ENCODE measurements around the gene CALD1. TPM values are rescaled to one million over a fixed set of nuclear protein-coding genes. Genes with fewer than 3 reads are reported as not detected.
A peak's percentile ranks its signal among the peaks of the same experiment; 100 is the strongest.

Gene CALD1
- total and polyA plus RNA-seq, 9 donors = 79.3 to 209 (median 128) TPM

GRCh38 chr7:134820295-134820694 lies 40.9 kb downstream of the CALD1 start:
- no peaks in the 10 kb centered on the region for H3K27me3 ChIP-seq (ENCODE audit: control insufficient read depth, insufficient read depth, low read length)
- WGBS (ENCODE audit: insufficient coverage) = no CpG with 5 or more reads among the region's 2 CpGs
- H3K36me3 ChIP-seq (ENCODE audit: control insufficient read depth, insufficient read depth, low read length) = no peaks in the 10 kb centered on the region
- H3K4me1 ChIP-seq (ENCODE audit: control insufficient read depth, insufficient read depth, low read length) = no peaks in the 10 kb centered on the region
- no peak overlapping the region for H3K27ac ChIP-seq (ENCODE audit: low read length)
- no peak overlapping the region for H3K4me3 ChIP-seq (ENCODE audit: low read length)
- H3K9me3 ChIP-seq (replicated peaks; ENCODE audit: control insufficient read depth, low read depth, low read length) = no peaks in the 10 kb centered on the region
- DNase-seq = no peak

GRCh38 chr7:134820778-134821177 lies 41.3 kb downstream of the CALD1 start:
- Histone ChIP-seq H3K27ac (ENCODE audit: low read length) (no peak overlapping the region), H3K27me3 (ENCODE audit: control insufficient read depth, insufficient read depth, low read length) (no peaks in the 10 kb centered on the region), H3K9me3 (replicated peaks; ENCODE audit: control insufficient read depth, low read depth, low read length) (no peaks in the 10 kb centered on the region), H3K4me1 (ENCODE audit: control insufficient read depth, insufficient read depth, low read length) (no peaks in the 10 kb centered on the region), H3K4me3 (ENCODE audit: low read length) (no peak overlapping the region), H3K36me3 (ENCODE audit: control insufficient read depth, insufficient read depth, low read length) (no peaks in the 10 kb centered on the region)
- WGBS (ENCODE audit: insufficient coverage) = no CpG with 5 or more reads among the region's 3 CpGs
- peak; percentile 61 for DNase-seq

- H3K36me3 ChIP-seq (ENCODE audit: control insufficient read depth, insufficient read depth, low read length) = no peaks in the 10 kb centered on the region
- no peaks in the 10 kb centered on the region for H3K27me3 ChIP-seq (ENCODE audit: control insufficient read depth, insufficient read depth, low read length)
- no peaks in the 10 kb centered on the region for H3K9me3 ChIP-seq (replicated peaks; ENCODE audit: control insufficient read depth, low read depth, low read length)
- WGBS (ENCODE audit: insufficient coverage) = no CpG with 5 or more reads among the region's 1 CpG
- no peak overlapping the region for H3K27ac ChIP-seq (ENCODE audit: low read length)
- no peak overlapping the region for H3K4me3 ChIP-seq (ENCODE audit: low read length)
- no peak for DNase-seq
- no peaks in the 10 kb centered on the region for H3K4me1 ChIP-seq (ENCODE audit: control insufficient read depth, insufficient read depth, low read length)
Observed at GRCh38 chr7:134823400-134823799, 44.0 kb downstream of the CALD1 start.

- Histone ChIP-seq H3K4me3 (ENCODE audit: low read length) (no peak overlapping the region), H3K4me1 (ENCODE audit: control insufficient read depth, insufficient read depth, low read length) (no peaks in the 10 kb centered on the region), H3K36me3 (ENCODE audit: control insufficient read depth, insufficient read depth, low read length) (no peaks in the 10 kb centered on the region), H3K27me3 (ENCODE audit: control insufficient read depth, insufficient read depth, low read length) (no peaks in the 10 kb centered on the region), H3K9me3 (replicated peaks; ENCODE audit: control insufficient read depth, low read depth, low read length) (no peaks in the 10 kb centered on the region), H3K27ac (ENCODE audit: low read length) (no peak overlapping the region)
- WGBS (ENCODE audit: insufficient coverage) = 100% methylated on average over 1 of the region's 1 CpG
- DNase-seq = no peak
Observed at GRCh38 chr7:134825666-134826065, 46.2 kb downstream of the CALD1 start.

GRCh38 chr7:134826105-134826504 lies 46.7 kb downstream of the CALD1 start:
- 59% methylated on average over 4 of the region's 4 CpGs for WGBS (ENCODE audit: insufficient coverage)
- no peaks in the 10 kb centered on the region for H3K36me3 ChIP-seq (ENCODE audit: control insufficient read depth, insufficient read depth, low read length)

GRCh38 chr7:134827436-134827835 lies 48.0 kb downstream of the CALD1 start:
- no peaks in the 10 kb centered on the region for H3K36me3 ChIP-seq (ENCODE audit: control insufficient read depth, insufficient read depth, low read length)
- no peak for DNase-seq
- no peak overlapping the region for H3K27ac ChIP-seq (ENCODE audit: low read length)
- no peaks in the 10 kb centered on the region for H3K9me3 ChIP-seq (replicated peaks; ENCODE audit: control insufficient read depth, low read depth, low read length)
- no peaks in the 10 kb centered on the region for H3K27me3 ChIP-seq (ENCODE audit: control insufficient read depth, insufficient read depth, low read length)
- no peaks in the 10 kb centered on the region for H3K4me1 ChIP-seq (ENCODE audit: control insufficient read depth, insufficient read depth, low read length)
- WGBS (ENCODE audit: insufficient coverage) = 100% methylated on average over 1 of the region's 4 CpGs
- H3K4me3 ChIP-seq (ENCODE audit: low read length) = no peak overlapping the region

More at GRCh38 chr7:134826105-134826504, 46.7 kb downstream of the CALD1 start:
- Histone ChIP-seq H3K4me1 (ENCODE audit: control insufficient read depth, insufficient read depth, low read length) (no peaks in the 10 kb centered on the region), H3K27me3 (ENCODE audit: control insufficient read depth, insufficient read depth, low read length) (no peaks in the 10 kb centered on the region), H3K27ac (ENCODE audit: low read length) (no peak overlapping the region), H3K9me3 (replicated peaks; ENCODE audit: control insufficient read depth, low read depth, low read length) (no peaks in the 10 kb centered on the region), H3K4me3 (ENCODE audit: low read length) (no peak overlapping the region)
- no peak for DNase-seq

- no peaks in the 10 kb centered on the region for H3K36me3 ChIP-seq (ENCODE audit: control insufficient read depth, insufficient read depth, low read length)
- no peaks in the 10 kb centered on the region for H3K9me3 ChIP-seq (replicated peaks; ENCODE audit: control insufficient read depth, low read depth, low read length)
- H3K4me3 ChIP-seq (ENCODE audit: low read length) = no peak overlapping the region
- H3K27ac ChIP-seq (ENCODE audit: low read length) = no peak overlapping the region
- DNase-seq = no peak
- WGBS (ENCODE audit: insufficient coverage) = no CpG with 5 or more reads among the region's 3 CpGs
- no peaks in the 10 kb centered on the region for H3K4me1 ChIP-seq (ENCODE audit: control insufficient read depth, insufficient read depth, low read length)
- no peaks in the 10 kb centered on the region for H3K27me3 ChIP-seq (ENCODE audit: control insufficient read depth, insufficient read depth, low read length)
Observed at GRCh38 chr7:134827889-134828288, 48.5 kb downstream of the CALD1 start.

- H3K27ac ChIP-seq (ENCODE audit: low read length) = no peak overlapping the region
- no CpG with 5 or more reads among the region's 2 CpGs for WGBS (ENCODE audit: insufficient coverage)
- H3K4me3 ChIP-seq (ENCODE audit: low read length) = no peak overlapping the region
Observed at GRCh38 chr7:134828361-134828760, 48.9 kb downstream of the CALD1 start.

DNA sequence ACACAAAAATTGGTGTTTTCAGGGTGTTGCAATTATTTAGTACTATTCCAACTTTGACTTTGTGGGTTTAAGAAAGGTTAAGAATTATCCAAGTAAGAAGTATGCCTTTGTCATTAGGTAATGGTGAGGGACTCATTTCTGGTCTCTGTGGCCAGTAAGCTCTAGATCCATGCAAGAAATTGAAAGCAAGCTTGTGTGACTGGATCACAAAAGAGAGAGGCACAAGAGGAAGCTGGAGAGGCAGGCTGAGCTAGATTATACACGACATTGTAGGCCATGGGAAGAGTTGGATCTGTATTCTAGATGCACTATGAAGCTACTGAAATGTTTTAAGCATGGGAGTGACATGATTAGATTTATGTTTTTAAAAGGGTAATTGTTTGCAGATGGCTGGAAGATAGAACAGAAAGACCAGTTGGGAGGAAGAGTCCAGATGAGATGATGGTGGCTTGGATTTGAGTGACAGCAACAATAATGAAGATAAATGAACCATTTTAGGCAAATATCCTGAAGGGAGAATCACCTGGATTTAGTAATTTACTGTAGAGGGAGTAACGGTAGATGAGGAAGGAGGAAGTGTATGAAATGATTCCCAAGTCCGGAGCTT lies 50.0 kb downstream of the CALD1 start:
- WGBS (ENCODE audit: insufficient coverage) = 68% methylated on average over 3 of the region's 3 CpGs

More at GRCh38 chr7:134828361-134828760, 48.9 kb downstream of the CALD1 start:
- Histone ChIP-seq H3K9me3 (replicated peaks; ENCODE audit: control insufficient read depth, low read depth, low read length) (no peaks in the 10 kb centered on the region), H3K4me1 (ENCODE audit: control insufficient read depth, insufficient read depth, low read length) (no peaks in the 10 kb centered on the region), H3K27me3 (ENCODE audit: control insufficient read depth, insufficient read depth, low read length) (no peaks in the 10 kb centered on the region), H3K36me3 (ENCODE audit: control insufficient read depth, insufficient read depth, low read length) (no peaks in the 10 kb centered on the region)
- DNase-seq = no peak

GRCh38 chr7:134831862-134832261 lies 52.4 kb downstream of the CALD1 start:
- H3K36me3 ChIP-seq (ENCODE audit: control insufficient read depth, insufficient read depth, low read length) = no peaks in the 10 kb centered on the region
- peak overlapping the region; percentile 7 for H3K4me3 ChIP-seq (ENCODE audit: low read length)
- H3K9me3 ChIP-seq (replicated peaks; ENCODE audit: control insufficient read depth, low read depth, low read length) = no peaks in the 10 kb centered on the region
- no peak overlapping the region for H3K27ac ChIP-seq (ENCODE audit: low read length)
- no peaks in the 10 kb centered on the region for H3K4me1 ChIP-seq (ENCODE audit: control insufficient read depth, insufficient read depth, low read length)
- no peaks in the 10 kb centered on the region for H3K27me3 ChIP-seq (ENCODE audit: control insufficient read depth, insufficient read depth, low read length)
- 53% methylated on average over 7 of the region's 15 CpGs for WGBS (ENCODE audit: insufficient coverage)
- DNase-seq = peak; percentile 56

More for the DNA sequence above, 50.0 kb downstream of the CALD1 start:
- no peak overlapping the region for H3K4me3 ChIP-seq (ENCODE audit: low read length)
- H3K4me1 ChIP-seq (ENCODE audit: control insufficient read depth, insufficient read depth, low read length) = no peaks in the 10 kb centered on the region
- no peaks in the 10 kb centered on the region for H3K9me3 ChIP-seq (replicated peaks; ENCODE audit: control insufficient read depth, low read depth, low read length)
- no peaks in the 10 kb centered on the region for H3K36me3 ChIP-seq (ENCODE audit: control insufficient read depth, insufficient read depth, low read length)
- H3K27ac ChIP-seq (ENCODE audit: low read length) = no peak overlapping the region
- DNase-seq = no peak
- no peaks in the 10 kb centered on the region for H3K27me3 ChIP-seq (ENCODE audit: control insufficient read depth, insufficient read depth, low read length)

- Histone ChIP-seq H3K4me3 (ENCODE audit: low read length) (no peak overlapping the region), H3K36me3 (ENCODE audit: control insufficient read depth, insufficient read depth, low read length) (no peaks in the 10 kb centered on the region)
Observed at GRCh38 chr7:134832367-134832766, 52.9 kb downstream of the CALD1 start.

More at GRCh38 chr7:134832367-134832766, 52.9 kb downstream of the CALD1 start:
- no peaks in the 10 kb centered on the region for H3K4me1 ChIP-seq (ENCODE audit: control insufficient read depth, insufficient read depth, low read length)
- no CpG with 5 or more reads among the region's 3 CpGs for WGBS (ENCODE audit: insufficient coverage)
- no peak for DNase-seq
- no peak overlapping the region for H3K27ac ChIP-seq (ENCODE audit: low read length)
- no peaks in the 10 kb centered on the region for H3K9me3 ChIP-seq (replicated peaks; ENCODE audit: control insufficient read depth, low read depth, low read length)
- no peaks in the 10 kb centered on the region for H3K27me3 ChIP-seq (ENCODE audit: control insufficient read depth, insufficient read depth, low read length)
